IMR-90 (cell line): ENCODE measurements around the gene NELL2. TPM values are rescaled to one million over a fixed set of nuclear protein-coding genes. Genes with fewer than 3 reads are reported as not detected.

Source experiments
- ATAC-seq: fragments of 200-7000 bp; cut with Tn5 transposase; 2 replicates; pipeline ENCODE4 v1.9.1; 2020; ENCODE audit warnings: low read depth, mild to moderate bottlenecking, moderate library complexity
- BruUV-seq: library from RNA; stranded (reverse); fragments of 400-500 nt; replicated peaks from 2 replicates; lab custom pipeline; 2021; lab: Mats Ljungman, UMichigan
- CTCF ChIA-PET: fragments of 300-600 bp; formaldehyde crosslinking; extraction: SDS; loops from one replicate; lab custom pipeline; 2021; ENCODE audit warnings: antibody characterized with exemption; lab: Yijun Ruan, JAX
- POLR2A ChIA-PET: fragments of 300-600 bp; sonication (Branson Sonifier 250); formaldehyde crosslinking; loops from one replicate; lab custom pipeline; 2022; ENCODE audit warnings: antibody characterized with exemption; ENCODE audit not compliant: unreplicated experiment; lab: Charles Lee
- DNase-seq: peaks from one replicate; pipeline ENCODE4 v3.0.0; 2013
- H2AFZ ChIP-seq: replicated peaks from 2 replicates; pipeline ENCODE3; 2013; ENCODE audit warnings: low read length, mild to moderate bottlenecking; ENCODE audit not compliant: poor library complexity
- H2AK5ac ChIP-seq: 2 replicates; pipeline ENCODE4 v1.6.1; 2013; ENCODE audit warnings: low read depth, low read length, inconsistent platforms
- H2AK9ac ChIP-seq: replicated peaks from 2 replicates; pipeline ENCODE3; 2013; ENCODE audit warnings: mild to moderate bottlenecking, low read depth, low read length, moderate library complexity; ENCODE audit not compliant: poor library complexity
- H2BK120ac ChIP-seq: 2 replicates; pipeline ENCODE4 v1.6.1; 2013; ENCODE audit warnings: low read depth, low read length, inconsistent platforms
- H2BK15ac ChIP-seq: 3 replicates; pipeline ENCODE4 v1.6.1; 2013; ENCODE audit warnings: low read depth, low read length, inconsistent platforms
- H2BK20ac ChIP-seq: 2 replicates; pipeline ENCODE4 v1.6.1; 2013; ENCODE audit warnings: low read depth, mild to moderate bottlenecking, inconsistent platforms, low read length, moderate library complexity
- H2BK5ac ChIP-seq: 2 replicates; pipeline ENCODE4 v1.6.1; 2013; ENCODE audit warnings: mild to moderate bottlenecking, low read depth, low read length, inconsistent platforms; ENCODE audit not compliant: poor library complexity, severe bottlenecking
- H3K14ac ChIP-seq: replicated peaks from 2 replicates; pipeline ENCODE4 v1.6.1; 2013; ENCODE audit warnings: low read depth, low read length, inconsistent platforms
- H3K18ac ChIP-seq: 2 replicates; pipeline ENCODE4 v1.6.1; 2013; ENCODE audit warnings: low read depth, low read length, control low read depth
- H3K23ac ChIP-seq: 2 replicates; pipeline ENCODE4 v1.6.1; 2013; ENCODE audit warnings: low read depth, low read length, inconsistent platforms
- H3K27ac ChIP-seq: 2 replicates; pipeline ENCODE4 v1.5.1; 2013; ENCODE audit warnings: mild to moderate bottlenecking, control low read depth, low read length; ENCODE audit not compliant: insufficient read depth
- H3K27me3 ChIP-seq: 2 replicates; pipeline ENCODE4 v1.6.1; 2013; ENCODE audit warnings: low read length; ENCODE audit not compliant: control insufficient read depth, insufficient read depth
- H3K36me3 ChIP-seq: 2 replicates; pipeline ENCODE4 v1.6.1; 2013; ENCODE audit warnings: low read length, mixed read lengths; ENCODE audit not compliant: control insufficient read depth, insufficient read depth
- H3K4ac ChIP-seq: 2 replicates; pipeline ENCODE4 v1.6.1; 2013; ENCODE audit warnings: low read depth, low read length, inconsistent platforms
- H3K4me1 ChIP-seq: 2 replicates; pipeline ENCODE4 v1.6.1; 2013; ENCODE audit warnings: low read length, mixed read lengths; ENCODE audit not compliant: control insufficient read depth, insufficient read depth
- H3K4me2 ChIP-seq: 2 replicates; pipeline ENCODE4 v1.6.1; 2013; ENCODE audit warnings: low read depth, mild to moderate bottlenecking, control low read depth, low read length, moderate library complexity
- H3K4me3 ChIP-seq: 2 replicates; pipeline ENCODE4 v1.5.1; 2013; ENCODE audit warnings: low read depth, mild to moderate bottlenecking, control low read depth, low read length, moderate library complexity; ENCODE audit not compliant: insufficient read depth
- H3K56ac ChIP-seq: 2 replicates; pipeline ENCODE4 v1.6.1; 2013; ENCODE audit warnings: low read length, inconsistent platforms; ENCODE audit not compliant: insufficient read depth; ENCODE audit errors: extremely low read depth
- H3K79me1 ChIP-seq, 2 experiments: 2 replicates each; pipeline ENCODE4 v1.6.1; 2013; ENCODE audit warnings: low read length in 2 of 2, inconsistent platforms in 1 of 2, low read depth in 1 of 2
- H3K9ac ChIP-seq: 2 replicates; pipeline ENCODE4 v1.6.1; 2013; ENCODE audit warnings: low read depth, low read length, control low read depth
- H3K9me1 ChIP-seq: 2 replicates; pipeline ENCODE4 v1.6.1; 2013; ENCODE audit warnings: low read length, inconsistent platforms; ENCODE audit not compliant: insufficient read depth
- H3K9me3 ChIP-seq: 2 replicates; pipeline ENCODE4 v1.6.1; 2013; ENCODE audit warnings: low read length; ENCODE audit not compliant: control insufficient read depth, insufficient read depth
- H4K20me1 ChIP-seq: 2 replicates; pipeline ENCODE4 v1.6.1; 2013; ENCODE audit warnings: low read length, inconsistent platforms; ENCODE audit not compliant: insufficient read depth
- H4K5ac ChIP-seq: 2 replicates; pipeline ENCODE4 v1.6.1; 2013; ENCODE audit warnings: mild to moderate bottlenecking, low read depth, low read length, control low read depth
- H4K8ac ChIP-seq, 2 experiments: 2 replicates each; pipeline ENCODE4 v1.6.1; 2013; ENCODE audit warnings: low read depth in 2 of 2, low read length in 2 of 2, control low read depth in 1 of 2, inconsistent platforms in 1 of 2
- H4K91ac ChIP-seq: 2 replicates; pipeline ENCODE4 v1.6.1; 2013; ENCODE audit warnings: low read depth, low read length, inconsistent platforms; ENCODE audit not compliant: insufficient read depth
- CHD1 ChIP-seq: IDR thresholded peaks from 2 replicates; pipeline ENCODE4 v1.6.1; 2012; ENCODE audit warnings: low read depth, low read length, improper control_type of control experiment
- CTCF ChIP-seq: conservative IDR thresholded peaks from 2 replicates; pipeline ENCODE4 v1.5.1; 2012; ENCODE audit warnings: mild to moderate bottlenecking, low read depth, low read length, improper control_type of control experiment
- FOS ChIP-seq: fragments of 150-350 bp; IDR thresholded peaks from 2 replicates; pipeline ENCODE4 v1.6.1; 2016; ENCODE audit warnings: low read depth, low read length
- MXI1 ChIP-seq: IDR thresholded peaks from 2 replicates; pipeline ENCODE4 v1.6.1; 2012; ENCODE audit warnings: low read depth, mild to moderate bottlenecking, low read length, moderate library complexity, borderline replicate concordance
- RCOR1 ChIP-seq: IDR thresholded peaks from 2 replicates; pipeline ENCODE4 v1.6.1; 2012; ENCODE audit warnings: mild to moderate bottlenecking, low read length, improper control_type of control experiment; ENCODE audit not compliant: insufficient replicate concordance
- WGBS, 2 experiments: methylation state at CpG; one replicate each; pipeline versions ENCODE4 v1.1.5 to v1.1.7; 2013; ENCODE audit warnings: missing lambda C conversion rate in 2 of 2; ENCODE audit not compliant: insufficient read length in 1 of 2; ENCODE audit errors: extremely low coverage in 2 of 2; 5-methylcytosine and 5-hydroxymethylcytosine counted together
- dilution Hi-C: fragments of 300-500 bp; cut with HindIII; formaldehyde crosslinking; loops from one replicate; pipeline ENCODE4 v1.14.3; 2018; ENCODE audit warnings: low sequenced_read_pairs; ENCODE audit not compliant: unreplicated experiment
- in situ Hi-C: fragments of 300-500 bp; cut with MboI; formaldehyde crosslinking; loops from 3 replicates; pipeline ENCODE4 v1.14.3; 2019; ENCODE audit warnings: low sequenced_read_pairs, inconsistent platforms, mixed read lengths
- intact Hi-C: fragments of 100-400 bp; cut with micrococcal nuclease; formaldehyde crosslinking; loops from 2 replicates; pipeline ENCODE4 v1.10.0; 2022
- polyA plus RNA-seq, 3 experiments: library from polyadenylated mRNA; depleted of rRNA; stranded (reverse); fragments of >200 nt; gene quantifications; 2 replicates each; pipeline ENCODE4 v1.2.3, GENCODE V29; 2012; ENCODE audit warnings: low replicate concordance in 1 of 3
- total RNA-seq: library from RNA; depleted of rRNA; stranded (reverse); fragments of >200 nt; gene quantifications from 2 replicates; pipeline ENCODE4 v1.2.3, GENCODE V29; 2012

NELL2 gene
- total and polyA plus RNA-seq, 2 of the 4 experiments (the other 2 are of a cell fraction), result 0.18 to 0.26 TPM

GRCh38 chr12:44839785-44840184 lies 36.3 kb downstream of the NELL2 start:
- no peak for TF ChIP-seq RCOR1
- TF ChIP-seq CTCF, result no peak
- TF ChIP-seq CHD1, result no peak
- TF ChIP-seq MXI1, result no peak
- TF ChIP-seq FOS, result no peak
- H2BK15ac ChIP-seq, result no peak overlapping the region
- no peak for DNase-seq
- no peaks in the 10 kb centered on the region for H3K27me3 ChIP-seq
- no peak overlapping the region for H2BK120ac ChIP-seq
- no peak overlapping the region for H3K4me2 ChIP-seq
- H2BK5ac ChIP-seq, result no peak overlapping the region
- H3K14ac ChIP-seq, result no peak overlapping the region
- H2AFZ ChIP-seq, result no peak overlapping the region
- H3K9ac ChIP-seq, result no peak overlapping the region
- no peaks in the 10 kb centered on the region for H3K36me3 ChIP-seq
- dilution Hi-C loops (no loop called here), in situ Hi-C loops (no loop called here), intact Hi-C loops (no loop called here)
- H3K56ac ChIP-seq, result no peak overlapping the region
- H4K91ac ChIP-seq, result no peak overlapping the region
- H3K4me3 ChIP-seq, result no peak overlapping the region
- H3K4me1 ChIP-seq, result no peaks in the 10 kb centered on the region
- no peak overlapping the region for H3K4ac ChIP-seq
- no peak overlapping the region for H2AK9ac ChIP-seq
- H3K9me1 ChIP-seq, result no peaks in the 10 kb centered on the region
- no peaks in the 10 kb centered on the region for H4K20me1 ChIP-seq
- POLR2A ChIA-PET, result no interaction called here
- CTCF ChIA-PET, result no interaction called here
- no peak overlapping the region for H3K18ac ChIP-seq
- 25% methylated on average over 1 of the region's 2 CpGs; no CpG with 5 or more reads in 1 of the 2 experiments for WGBS, 2 experiments
- no peak overlapping the region for H3K23ac ChIP-seq
- ATAC-seq, result no peak
- H3K79me1 ChIP-seq, result no peaks in the 10 kb centered on the region
- H3K9me3 ChIP-seq, result no peaks in the 10 kb centered on the region
- H3K27ac ChIP-seq, result no peak overlapping the region
- no peak overlapping the region for H2AK5ac ChIP-seq
- no peak overlapping the region for H4K5ac ChIP-seq
- BruUV-seq, result no TSS peak
- H2BK20ac ChIP-seq, result no peak overlapping the region
- H4K8ac ChIP-seq, result no peak overlapping the region
